Thymus (tissue), 11 donors: ENCODE results near the gene SEC23A. TPM values are rescaled to one million over a fixed set of nuclear protein-coding genes. Genes with fewer than 3 reads are reported as not detected.
"Not testable (repeated sequence)": the region's sequence is repeated elsewhere in the genome, so short reads cannot be mapped to it uniquely, and the experiment has no call there.

Experiments used
- DNase-seq, 9 donors: peaks; one replicate each; pipeline ENCODE4 v3.0.0-alpha.2; 2013; ENCODE audit warnings: low spot score in 9 of 9, low read depth in 6 of 9, missing footprints in 1 of 9
- H3K27ac ChIP-seq, 2 donors: one replicate each; pipeline ENCODE4 v1.5.1; 2013; ENCODE audit warnings: control low read depth in 1 of 2, low read depth in 1 of 2, low read length in 1 of 2, mild to moderate bottlenecking in 1 of 2, moderate library complexity in 1 of 2
- H3K27me3 ChIP-seq, 2 donors: one replicate each; pipeline ENCODE4 v1.5.1; 2013; ENCODE audit warnings: low read length in 1 of 2; ENCODE audit not compliant: control insufficient read depth in 2 of 2, insufficient read depth in 1 of 2
- H3K36me3 ChIP-seq, 2 donors: one replicate each; pipeline ENCODE4 v1.5.1; 2013; ENCODE audit warnings: low read length in 1 of 2, mild to moderate bottlenecking in 1 of 2, moderate library complexity in 1 of 2; ENCODE audit not compliant: control insufficient read depth in 2 of 2, insufficient read depth in 2 of 2
- H3K4me1 ChIP-seq, 2 donors: one replicate each; pipeline ENCODE4 v1.5.1; 2013; ENCODE audit warnings: low read length in 2 of 2; ENCODE audit not compliant: control insufficient read depth in 2 of 2, insufficient read depth in 2 of 2
- H3K4me3 ChIP-seq, 2 donors: one replicate each; pipeline ENCODE4 v1.5.1; 2013; ENCODE audit warnings: low read length in 2 of 2, control low read depth in 1 of 2, mild to moderate bottlenecking in 1 of 2
- H3K9me3 ChIP-seq, 2 donors: one replicate each; pipeline ENCODE4 v1.5.1; 2013; ENCODE audit warnings: low read length in 1 of 2, mild to moderate bottlenecking in 1 of 2; ENCODE audit not compliant: control insufficient read depth in 2 of 2, insufficient read depth in 1 of 2
- WGBS: extraction: QIAGEN DNeasy Blood & Tissue Kit; methylation state at CpG from one replicate; pipeline ENCODE4 v1.1.7; 2013; 5-methylcytosine and 5-hydroxymethylcytosine counted together
- polyA plus RNA-seq: library from polyadenylated mRNA; stranded (reverse); fragments of 200-250 nt; gene quantifications from one replicate; pipeline ENCODE4 v1.2.3, GENCODE V29; 2013
- total RNA-seq: library from RNA; stranded (reverse); fragments of 120-200 nt; gene quantifications from one replicate; pipeline ENCODE4 v1.2.4, GENCODE V29; 2013
- donor health status: healthy.

Gene SEC23A
- total and polyA plus RNA-seq, 2 donors = 20.9 to 47.3 TPM

GRCh38 chr14:39028620-39029019 lies 74.4 kb downstream of the SEC23A start:
- no peak for DNase-seq
- Histone ChIP-seq H3K4me1 (no peaks in the 10 kb centered on the region), H3K9me3 (no peaks in the 10 kb centered on the region), H3K27ac (no peak overlapping the region), H3K36me3 (peaks cover 0 to 14% of the 10 kb centered on the region in 2 donors), H3K4me3 (no peak overlapping the region), H3K27me3 (no peaks in the 10 kb centered on the region)

GRCh38 chr14:39025810-39026627 lies 77.0 kb downstream of the SEC23A start:
- Histone ChIP-seq H3K9me3 (no peaks in the 10 kb centered on the region), H3K4me1 (no peaks in the 10 kb centered on the region), H3K27me3 (no peaks in the 10 kb centered on the region), H3K4me3 (no peak overlapping the region), H3K27ac (no peak overlapping the region), H3K36me3 (peaks cover 0 to 14% of the 10 kb centered on the region in 2 donors)
- no peak for DNase-seq
- 84% methylated on average over 3 of the region's 3 CpGs for WGBS

GRCh38 chr14:39025250-39025809 lies 77.7 kb downstream of the SEC23A start:
- Histone ChIP-seq H3K27me3 (no peaks in the 10 kb centered on the region), H3K36me3 (peaks cover 0 to 8% of the 10 kb centered on the region in 2 donors), H3K4me3 (no peak overlapping the region), H3K4me1 (no peaks in the 10 kb centered on the region), H3K9me3 (no peaks in the 10 kb centered on the region), H3K27ac (no peak overlapping the region)
- 97% methylated on average over 3 of the region's 3 CpGs for WGBS
- DNase-seq = no peak

- H3K36me3 ChIP-seq = no peaks in the 10 kb centered on the region
- H3K27me3 ChIP-seq = no peaks in the 10 kb centered on the region
- no peak overlapping the region for H3K27ac ChIP-seq
- no peaks in the 10 kb centered on the region for H3K9me3 ChIP-seq
- 98% methylated on average over 12 of the region's 12 CpGs for WGBS
- no peak overlapping the region for H3K4me3 ChIP-seq
- DNase-seq = no peak
- H3K4me1 ChIP-seq = no peaks in the 10 kb centered on the region
These were observed 78.8 kb downstream of the SEC23A start for GRCh38 chr14:39023939-39024871.

GRCh38 chr14:39017096-39018016 lies 85.7 kb downstream of the SEC23A start:
- not testable (repeated sequence) for H3K27ac ChIP-seq, H3K27me3 ChIP-seq, DNase-seq, H3K4me1 ChIP-seq, H3K9me3 ChIP-seq, H3K36me3 ChIP-seq, H3K4me3 ChIP-seq
- 83% methylated on average over 32 of the region's 33 CpGs for WGBS

GRCh38 chr14:39016733-39017095 lies 86.3 kb downstream of the SEC23A start:
- Histone ChIP-seq H3K9me3 (no peaks in the 10 kb centered on the region), H3K27ac (no peak overlapping the region), H3K36me3 (no peaks in the 10 kb centered on the region), H3K27me3 (no peaks in the 10 kb centered on the region), H3K4me1 (no peaks in the 10 kb centered on the region), H3K4me3 (no peak overlapping the region)
- WGBS = 91% methylated on average over 4 of the region's 4 CpGs
- no peak for DNase-seq

- no peaks in the 10 kb centered on the region for H3K9me3 ChIP-seq
- no peak overlapping the region for H3K27ac ChIP-seq
- no peak for DNase-seq
- WGBS = 96% methylated on average over 3 of the region's 3 CpGs
- H3K27me3 ChIP-seq = no peaks in the 10 kb centered on the region
- no peaks in the 10 kb centered on the region for H3K36me3 ChIP-seq
- H3K4me1 ChIP-seq = no peaks in the 10 kb centered on the region
- H3K4me3 ChIP-seq = no peak overlapping the region
These were observed 87.0 kb downstream of the SEC23A start for GRCh38 chr14:39015964-39016577.

GRCh38 chr14:39015360-39015961 lies 87.6 kb downstream of the SEC23A start:
- Histone ChIP-seq H3K9me3 (no peaks in the 10 kb centered on the region), H3K27me3 (no peaks in the 10 kb centered on the region), H3K4me3 (no peak overlapping the region), H3K4me1 (no peaks in the 10 kb centered on the region), H3K36me3 (no peaks in the 10 kb centered on the region), H3K27ac (no peak overlapping the region)
- DNase-seq = peak in 8 of 9 donors; percentile 14 to 58 (median 34)
- WGBS = 32% methylated on average over 5 of the region's 5 CpGs
